Measurements from ENCODE around the gene NR5A2. TPM values are rescaled to one million over a fixed set of nuclear protein-coding genes. Genes with fewer than 3 reads are reported as not detected.

Gene NR5A2
- polyA plus RNA-seq, 1 donor (not counting 4 experiments of a cell fraction or from before 2014, with no cell fraction given) = 0.05 TPM

DNA sequence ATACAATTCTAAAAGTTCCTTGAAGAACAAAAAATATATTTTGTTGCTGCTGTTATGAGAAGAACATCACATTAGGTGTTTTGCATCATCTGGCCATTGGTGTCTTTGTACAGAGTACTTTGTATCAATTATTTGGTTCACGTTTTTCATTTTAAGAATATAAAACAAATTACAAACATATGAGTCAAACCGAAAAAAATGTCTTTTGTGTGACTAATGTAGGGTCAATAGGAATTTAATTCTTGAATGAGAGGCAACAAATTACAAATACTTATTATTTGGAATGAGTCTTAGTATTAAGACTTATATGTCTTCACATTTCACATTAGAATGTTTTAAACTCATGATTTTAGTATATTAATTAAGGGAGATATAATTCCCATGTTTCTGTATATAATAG lies 54.8 kb downstream of the NR5A2 start:
- DNase-seq (ENCODE audit: low read depth, low spot score) (no peak), FAIRE-seq (no peak)
- no peak overlapping the region for H2AFZ ChIP-seq (ENCODE audit: control insufficient read depth, low read length)
- TF ChIP-seq, protein P1, sequence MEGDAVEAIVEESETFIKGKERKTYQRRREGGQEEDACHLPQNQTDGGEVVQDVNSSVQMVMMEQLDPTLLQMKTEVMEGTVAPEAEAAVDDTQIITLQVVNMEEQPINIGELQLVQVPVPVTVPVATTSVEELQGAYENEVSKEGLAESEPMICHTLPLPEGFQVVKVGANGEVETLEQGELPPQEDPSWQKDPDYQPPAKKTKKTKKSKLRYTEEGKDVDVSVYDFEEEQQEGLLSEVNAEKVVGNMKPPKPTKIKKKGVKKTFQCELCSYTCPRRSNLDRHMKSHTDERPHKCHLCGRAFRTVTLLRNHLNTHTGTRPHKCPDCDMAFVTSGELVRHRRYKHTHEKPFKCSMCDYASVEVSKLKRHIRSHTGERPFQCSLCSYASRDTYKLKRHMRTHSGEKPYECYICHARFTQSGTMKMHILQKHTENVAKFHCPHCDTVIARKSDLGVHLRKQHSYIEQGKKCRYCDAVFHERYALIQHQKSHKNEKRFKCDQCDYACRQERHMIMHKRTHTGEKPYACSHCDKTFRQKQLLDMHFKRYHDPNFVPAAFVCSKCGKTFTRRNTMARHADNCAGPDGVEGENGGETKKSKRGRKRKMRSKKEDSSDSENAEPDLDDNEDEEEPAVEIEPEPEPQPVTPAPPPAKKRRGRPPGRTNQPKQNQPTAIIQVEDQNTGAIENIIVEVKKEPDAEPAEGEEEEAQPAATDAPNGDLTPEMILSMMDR (optimal IDR thresholded peaks at IDR 0.05 in 1 of 3, IDR thresholded peaks at IDR 0.05 in 1 of 3, conservative IDR thresholded peaks at IDR 0.05 in 1 of 3; ENCODE audit: extremely low read depth in 1 of 3, insufficient read depth in 2 of 3, low read length in 3 of 3) = no peak
- no peak for TF ChIP-seq EZH2 (IDR thresholded peaks at IDR 0.05; ENCODE audit: low read length)
- no peaks in the 10 kb centered on the region for H3K27me3 ChIP-seq (ENCODE audit: control insufficient read depth, extremely low read depth, insufficient read depth, low read length)
- no peaks in the 10 kb centered on the region for H3K36me3 ChIP-seq (ENCODE audit: control insufficient read depth in 2 of 2, extremely low read depth in 1 of 2, insufficient read depth in 2 of 2, low read length in 2 of 2)
- H3K9ac ChIP-seq (ENCODE audit: control insufficient read depth, extremely low read depth, insufficient read depth, low read length) = no peak overlapping the region
- no peak overlapping the region for H3K4me3 ChIP-seq (ENCODE audit: control insufficient read depth in 2 of 3, extremely low read depth in 1 of 3, insufficient read depth in 2 of 3, low read depth in 1 of 3, low read length in 3 of 3)
- H3K9me1 ChIP-seq (ENCODE audit: control insufficient read depth, extremely low read depth, insufficient read depth, low read length) = no peaks in the 10 kb centered on the region
- peaks cover 5% of the 10 kb centered on the region for H3K4me1 ChIP-seq (ENCODE audit: control insufficient read depth, extremely low read depth, insufficient read depth, low read length)
- dilution Hi-C loops (cut with MboI; ENCODE audit: extremely low pct_ligation_motif_present, low sequenced_read_pairs) = no loop called here
- no peaks in the 10 kb centered on the region for H4K20me1 ChIP-seq (ENCODE audit: control insufficient read depth, extremely low read depth, insufficient read depth, low read length)
- no peak overlapping the region for H3K4me2 ChIP-seq (ENCODE audit: control insufficient read depth, extremely low read depth, insufficient read depth, low read depth, low read length)
- no peak overlapping the region for H3K27ac ChIP-seq (ENCODE audit: control insufficient read depth, insufficient read depth, low read length)
- no peaks in the 10 kb centered on the region for H3K79me2 ChIP-seq (ENCODE audit: control insufficient read depth, insufficient read depth, low read length)
- H3K9me3 ChIP-seq (ENCODE audit: control insufficient read depth, low read depth, low read length) = no peaks in the 10 kb centered on the region

DNA sequence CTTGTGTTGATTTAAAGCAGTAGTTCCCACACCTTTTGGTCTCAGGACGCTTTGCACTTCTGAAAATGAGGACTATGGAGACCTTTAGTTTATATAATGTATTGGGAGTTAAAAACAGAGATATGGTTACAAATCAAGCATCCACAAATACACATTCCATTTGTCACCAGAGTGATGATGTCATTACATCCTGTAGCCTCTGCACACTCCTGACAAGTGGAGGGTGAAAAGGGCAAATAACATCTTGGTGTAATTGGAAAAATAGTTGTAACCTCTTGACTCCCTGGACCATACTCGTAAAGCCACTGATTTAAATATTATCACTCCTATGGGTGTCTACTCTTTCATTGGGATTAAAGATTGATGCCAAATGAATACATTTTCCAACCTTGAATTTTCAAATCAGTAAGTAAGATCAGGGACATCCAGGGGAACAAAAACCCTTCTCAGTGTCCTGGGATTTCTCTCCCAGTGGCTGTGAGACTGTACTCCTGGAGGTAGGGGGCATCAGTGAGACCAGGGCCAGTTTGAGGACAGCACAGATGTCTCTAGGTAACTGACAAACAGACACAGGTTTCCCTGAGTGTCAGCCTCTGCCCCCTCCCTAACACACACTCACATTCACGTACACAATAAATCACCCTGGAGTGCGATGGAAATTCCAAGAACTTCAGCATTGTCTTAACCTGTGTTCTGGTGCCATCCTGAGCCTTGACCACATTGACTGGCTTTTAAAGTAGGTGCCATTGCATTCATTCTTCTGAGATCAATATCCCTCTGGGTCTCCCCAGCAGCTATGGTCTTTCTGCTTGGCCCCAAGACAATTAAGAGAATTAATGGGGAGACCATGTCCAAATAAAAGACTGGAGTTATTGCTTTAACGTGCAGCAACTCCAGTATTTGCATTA lies 63.0 kb downstream of the NR5A2 start:
- TF ChIP-seq, protein P1 (optimal IDR thresholded peaks at IDR 0.05 in 1 of 3, IDR thresholded peaks at IDR 0.05 in 1 of 3, conservative IDR thresholded peaks at IDR 0.05 in 1 of 3; ENCODE audit: extremely low read depth in 1 of 3, insufficient read depth in 2 of 3, low read length in 3 of 3) = peak; percentile 30 to 53 (median 45)
- TF ChIP-seq EZH2 (IDR thresholded peaks at IDR 0.05; ENCODE audit: low read length) = no peak
- Histone ChIP-seq H3K36me3 (ENCODE audit: control insufficient read depth in 2 of 2, extremely low read depth in 1 of 2, insufficient read depth in 2 of 2, low read length in 2 of 2) (no peaks in the 10 kb centered on the region), H3K27me3 (ENCODE audit: control insufficient read depth, extremely low read depth, insufficient read depth, low read length) (no peaks in the 10 kb centered on the region), H3K27ac (ENCODE audit: control insufficient read depth, insufficient read depth, low read length) (no peak overlapping the region), H3K9me1 (ENCODE audit: control insufficient read depth, extremely low read depth, insufficient read depth, low read length) (no peaks in the 10 kb centered on the region), H3K79me2 (ENCODE audit: control insufficient read depth, insufficient read depth, low read length) (no peaks in the 10 kb centered on the region), H3K4me1 (ENCODE audit: control insufficient read depth, extremely low read depth, insufficient read depth, low read length) (peaks cover 4% of the 10 kb centered on the region), H3K4me2 (ENCODE audit: control insufficient read depth, extremely low read depth, insufficient read depth, low read depth, low read length) (no peak overlapping the region), H2AFZ (ENCODE audit: control insufficient read depth, low read length) (no peak overlapping the region), H4K20me1 (ENCODE audit: control insufficient read depth, extremely low read depth, insufficient read depth, low read length) (no peaks in the 10 kb centered on the region), H3K9ac (ENCODE audit: control insufficient read depth, extremely low read depth, insufficient read depth, low read length) (no peak overlapping the region), H3K4me3 (ENCODE audit: control insufficient read depth in 2 of 3, extremely low read depth in 1 of 3, insufficient read depth in 2 of 3, low read depth in 1 of 3, low read length in 3 of 3) (no peak overlapping the region), H3K9me3 (ENCODE audit: control insufficient read depth, low read depth, low read length) (no peaks in the 10 kb centered on the region)
- dilution Hi-C loops (cut with MboI; ENCODE audit: extremely low pct_ligation_motif_present, low sequenced_read_pairs) = no loop called here
- no peak for FAIRE-seq
- no peak for DNase-seq (ENCODE audit: low read depth, low spot score)

Data from keratinocyte (primary cell).